GM11168 (cell line): ENCODE data around the gene FILIP1.

Source experiments
- in situ Hi-C: fragments of 300-500 bp; cut with MboI; formaldehyde crosslinking; loops from one replicate; pipeline ENCODE4 v1.12.0; 2022; ENCODE audit warnings: low sequenced_read_pairs; ENCODE audit not compliant: unreplicated experiment

Gene FILIP1

DNA sequence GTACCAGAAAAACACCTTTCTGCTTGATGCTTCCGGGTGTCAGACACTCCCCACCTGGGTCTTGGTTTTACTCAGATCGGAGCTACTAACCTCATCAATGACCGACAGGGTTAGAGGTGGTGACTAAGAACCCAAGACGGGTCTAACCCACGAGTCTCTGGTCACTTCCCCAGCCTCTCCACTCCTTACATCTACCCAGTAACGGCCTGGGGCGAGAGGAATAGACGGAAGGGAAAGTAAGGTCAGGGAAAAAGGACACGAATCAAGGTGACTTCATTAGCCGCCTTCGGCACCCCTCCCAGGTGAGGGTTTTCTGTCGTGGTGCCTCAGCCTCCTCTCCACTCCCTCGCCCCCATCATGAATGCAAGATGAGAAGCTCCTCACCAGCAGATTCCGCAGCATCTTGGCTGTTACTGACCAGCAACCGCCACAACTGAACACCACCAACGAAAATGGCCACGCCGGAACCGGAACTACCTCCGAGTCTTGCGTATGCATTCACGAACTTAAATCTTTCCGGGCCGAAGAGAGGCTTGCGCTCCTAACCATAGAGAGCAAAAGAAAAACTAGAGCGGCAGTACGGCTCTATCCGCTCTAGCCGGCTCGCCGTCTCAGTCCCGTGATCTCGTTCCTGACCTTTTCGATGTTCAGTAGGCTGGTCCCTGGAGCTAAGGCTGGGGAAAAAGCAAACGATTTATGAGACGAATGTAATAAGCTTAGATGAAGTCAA lies 250.1 kb downstream of the FILIP1 start, which contains the start of gene COX7A2:
Gene COX7A2 (minus strand): TSS at position 469 of the 730 bp plus-strand sequence. CDS start 67 bp downstream, at position 402.
- in situ Hi-C loops: loop anchor here (25.0 kb wide), 1 partner anchor 1506 kb away; no protein-coding TSS in a partner anchor
